BLaER1 treated with 17β-estradiol and CSF1 and Interleukin-3, amounts not matched to agents 10 nM and 100 nM (cell line): Measurements from ENCODE around the gene PPP1R2C.

Experiments
- H3K27ac ChIP-seq, 11 experiments: shearing (Covaris generic); formaldehyde crosslinking; 2 replicates each; pipeline ENCODE4 v1.8.1; 2022
- H3K27me3 ChIP-seq, 11 experiments: shearing (Covaris generic); formaldehyde crosslinking; 2 replicates each; pipeline ENCODE4 v1.8.1; 2022
- H3K36me3 ChIP-seq, 11 experiments: shearing (Covaris generic); formaldehyde crosslinking; 2 replicates each; pipeline ENCODE4 v1.8.1; 2022
- H3K4me1 ChIP-seq, 10 experiments: shearing (Covaris generic); formaldehyde crosslinking; 2 replicates each; pipeline ENCODE4 v1.8.1; 2022
- H3K4me2 ChIP-seq, 11 experiments: shearing (Covaris generic); formaldehyde crosslinking; 2 replicates each; pipeline ENCODE4 v1.8.1; 2022
- H3K4me3 ChIP-seq, 10 experiments: shearing (Covaris generic); formaldehyde crosslinking; 2 replicates each; pipeline ENCODE4 v1.8.1; 2022
- H3K9ac ChIP-seq, 11 experiments: shearing (Covaris generic); formaldehyde crosslinking; 2 replicates each; pipeline ENCODE4 v1.8.1; 2022
- H3K9me3 ChIP-seq, 11 experiments: shearing (Covaris generic); formaldehyde crosslinking; replicated peaks in 1 of 11; 2 replicates each; pipeline ENCODE4 v1.8.1; 2022
- H4K20me1 ChIP-seq, 11 experiments: shearing (Covaris generic); formaldehyde crosslinking; 2 replicates each; pipeline ENCODE4 v1.8.1; 2022
- Cebpa-rat ChIP-seq, 11 experiments: shearing (Covaris generic); IDR thresholded peaks; 2 replicates each; pipeline ENCODE4 v1.8.1; 2022

The PPP1R2C gene

GRCh38 chrX:42738552-42738951, 39.4 kb downstream of the PPP1R2C start:
- no peak for TF ChIP-seq Cebpa-rat (IDR thresholded peaks at IDR 0.05)
- Histone ChIP-seq H3K27me3 (peaks cover 88 to 100% (median 96%) of the 10 kb centered on the region in 11 experiments), H3K4me2 (peak overlapping the region in 2 of 11 experiments; percentile 25 to 36; a peak in 1 of 22 replicates), H3K9ac (no peak overlapping the region), H3K36me3 (no peaks in the 10 kb centered on the region), H4K20me1 (no peaks in the 10 kb centered on the region), H3K4me1 (peaks cover 0 to 14% (median 10%) of the 10 kb centered on the region in 10 experiments; a peak in 14 of 20 replicates), H3K9me3 (no peaks in the 10 kb centered on the region), H3K27ac (peak overlapping the region in 2 of 11 experiments; percentile 56 to 77; a peak in 3 of 22 replicates), H3K4me3 (no peak overlapping the region)

- H3K36me3 ChIP-seq, result no peaks in the 10 kb centered on the region
- no peaks in the 10 kb centered on the region for H4K20me1 ChIP-seq
- H3K27ac ChIP-seq, result no peak overlapping the region
- TF ChIP-seq Cebpa-rat (IDR thresholded peaks at IDR 0.05), result no peak
- H3K4me2 ChIP-seq, result no peak overlapping the region
- no peaks in the 10 kb centered on the region for H3K9me3 ChIP-seq
- peaks cover 63 to 95% (median 88%) of the 10 kb centered on the region in 11 experiments for H3K27me3 ChIP-seq
- H3K4me1 ChIP-seq, result peaks cover 0 to 14% (median 10%) of the 10 kb centered on the region in 10 experiments; a peak in 14 of 20 replicates
- no peak overlapping the region for H3K9ac ChIP-seq
- no peak overlapping the region for H3K4me3 ChIP-seq
Observed at GRCh38 chrX:42735250-42735649, 42.7 kb downstream of the PPP1R2C start.

GRCh38 chrX:42732506-42732905, 45.5 kb downstream of the PPP1R2C start:
- H3K4me3 ChIP-seq, result no peak overlapping the region

More at GRCh38 chrX:42732506-42732905, 45.5 kb downstream of the PPP1R2C start:
- H3K36me3 ChIP-seq, result no peaks in the 10 kb centered on the region
- H3K27ac ChIP-seq, result no peak overlapping the region
- H3K27me3 ChIP-seq, result peaks cover 44 to 93% (median 81%) of the 10 kb centered on the region in 11 experiments
- no peak overlapping the region for H3K4me2 ChIP-seq
- peaks cover 0 to 8% (median 0%) of the 10 kb centered on the region in 11 experiments; a peak in 3 of 22 replicates for H3K9me3 ChIP-seq
- no peaks in the 10 kb centered on the region for H4K20me1 ChIP-seq
- no peak for TF ChIP-seq Cebpa-rat (IDR thresholded peaks at IDR 0.05)
- H3K4me1 ChIP-seq, result no peaks in the 10 kb centered on the region
- H3K9ac ChIP-seq, result no peak overlapping the region
